ENCODE measurements around the gene CCER1.

DNA sequence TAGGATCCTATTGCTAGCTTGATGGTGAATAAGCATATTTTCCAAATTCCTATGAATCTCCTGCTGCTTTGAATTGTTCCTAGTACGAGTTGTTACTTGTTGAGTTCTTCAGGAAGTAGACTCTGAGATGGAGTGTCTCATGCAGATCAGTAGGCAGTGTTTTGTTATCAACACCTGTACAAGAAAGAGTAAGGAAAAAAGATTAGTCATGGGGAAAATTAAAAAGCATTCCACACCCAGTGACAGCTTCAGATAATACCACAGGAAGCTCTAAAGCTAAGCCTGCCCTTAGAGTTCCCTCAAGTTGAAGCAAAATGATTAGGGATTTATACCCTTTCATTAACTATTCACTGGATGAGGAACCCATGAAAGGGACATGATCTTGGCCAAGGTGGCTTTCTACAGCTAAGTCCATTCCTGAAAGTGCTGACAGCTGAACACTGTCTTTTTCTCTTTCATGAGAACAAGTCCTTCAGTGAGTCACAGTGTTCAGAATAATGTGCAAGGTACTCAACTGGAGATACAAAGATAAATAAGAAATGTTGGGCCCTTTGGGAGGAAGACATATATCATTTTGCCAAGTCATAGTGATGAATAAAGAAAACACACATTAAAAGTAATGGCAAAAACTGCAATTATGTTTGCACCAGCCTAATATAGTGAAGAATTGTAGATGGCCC lies 49.1 kb downstream of the CCER1 start:
- TF ChIP-seq, protein P1, sequence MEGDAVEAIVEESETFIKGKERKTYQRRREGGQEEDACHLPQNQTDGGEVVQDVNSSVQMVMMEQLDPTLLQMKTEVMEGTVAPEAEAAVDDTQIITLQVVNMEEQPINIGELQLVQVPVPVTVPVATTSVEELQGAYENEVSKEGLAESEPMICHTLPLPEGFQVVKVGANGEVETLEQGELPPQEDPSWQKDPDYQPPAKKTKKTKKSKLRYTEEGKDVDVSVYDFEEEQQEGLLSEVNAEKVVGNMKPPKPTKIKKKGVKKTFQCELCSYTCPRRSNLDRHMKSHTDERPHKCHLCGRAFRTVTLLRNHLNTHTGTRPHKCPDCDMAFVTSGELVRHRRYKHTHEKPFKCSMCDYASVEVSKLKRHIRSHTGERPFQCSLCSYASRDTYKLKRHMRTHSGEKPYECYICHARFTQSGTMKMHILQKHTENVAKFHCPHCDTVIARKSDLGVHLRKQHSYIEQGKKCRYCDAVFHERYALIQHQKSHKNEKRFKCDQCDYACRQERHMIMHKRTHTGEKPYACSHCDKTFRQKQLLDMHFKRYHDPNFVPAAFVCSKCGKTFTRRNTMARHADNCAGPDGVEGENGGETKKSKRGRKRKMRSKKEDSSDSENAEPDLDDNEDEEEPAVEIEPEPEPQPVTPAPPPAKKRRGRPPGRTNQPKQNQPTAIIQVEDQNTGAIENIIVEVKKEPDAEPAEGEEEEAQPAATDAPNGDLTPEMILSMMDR (IDR thresholded peaks at IDR 0.05), result no peak
- TF ChIP-seq EZH2 (IDR thresholded peaks at IDR 0.05) (no peak), EZH2phosphoT487 (IDR thresholded peaks at IDR 0.05) (no peak)
